Cardiac septum (tissue), 1 donor: ENCODE measurements around the gene YIPF1. TPM values are rescaled to one million over a fixed set of nuclear protein-coding genes. Genes with fewer than 3 reads are reported as not detected.
"Not testable (repeated sequence)": the region's sequence is repeated elsewhere in the genome, so short reads cannot be mapped to it uniquely, and the experiment has no call there.

Experiments used
- DNase-seq: peaks from one replicate; pipeline ENCODE4 v3.0.0-alpha.2; 2020; ENCODE audit warnings: low spot score
- intact Hi-C: fragments of 100-400 bp; cut with DNase I; formaldehyde crosslinking; loops from one replicate; pipeline ENCODE4 v1.14.0; 2022
- total RNA-seq: library from RNA; stranded (reverse); fragmentation: NEBNext Ultra II Directional; extraction: Animal tissue kit (Norgen Biotek cat#: 25700); gene quantifications from one replicate; pipeline ENCODE4 v1.2.1, GENCODE V29; 2021
- donor health status: DM: no; HTN: no; CAD: no.

Gene YIPF1
- total RNA-seq, 1 donor from 2014 or later = 13.4 TPM

- no peak for DNase-seq
- intact Hi-C loops = no loop called here
These were observed 37.9 kb downstream of the YIPF1 start for GRCh38 chr1:53851571-53852285.

- no peak for DNase-seq
- intact Hi-C loops = no loop called here
These were observed 39.4 kb downstream of the YIPF1 start for GRCh38 chr1:53850082-53850673.

GRCh38 chr1:53847980-53848379, 41.6 kb downstream of the YIPF1 start:
- intact Hi-C loops = no loop called here
- no peak for DNase-seq

GRCh38 chr1:53842347-53842746, 47.2 kb downstream of the YIPF1 start:
- no peak for DNase-seq
- intact Hi-C loops = no loop called here

GRCh38 chr1:53838654-53838974, 51.0 kb downstream of the YIPF1 start:
- intact Hi-C loops = loop anchor here (1.0 to 5.0 kb wide), 2 partner anchors 215 to 924 kb away; partner anchors contain the start of genes PARS2, TCEANC2 and TMEM59
- DNase-seq = no peak

GRCh38 chr1:53837924-53838653, 51.5 kb downstream of the YIPF1 start, which contains the start of gene NDC1:
NDC1 (minus strand) TSS chr1:53838296; CDS start chr1:53838261, 35 bp downstream.
- intact Hi-C loops = loop anchor here (1.0 to 5.0 kb wide), 2 partner anchors 215 to 924 kb away; partner anchors contain the start of genes PARS2, TCEANC2 and TMEM59
- DNase-seq = peak; percentile 93

GRCh38 chr1:53837646-53837923, 52.0 kb downstream of the YIPF1 start:
- no peak for DNase-seq
- intact Hi-C loops = loop anchor here (5.0 kb wide), 1 partner anchor 925 kb away; the partner anchor contains the start of gene PARS2

- intact Hi-C loops = loop anchor here (5.0 kb wide), 1 partner anchor 927 kb away; the partner anchor contains the start of gene PARS2
- no peak for DNase-seq
These were observed 54.1 kb downstream of the YIPF1 start for GRCh38 chr1:53835491-53835890.

- intact Hi-C loops = loop anchor here (5.0 kb wide), 1 partner anchor 928 kb away; the partner anchor contains the start of gene PARS2
- no peak for DNase-seq
These were observed 54.8 kb downstream of the YIPF1 start for GRCh38 chr1:53834776-53835175.

- no peak for DNase-seq
- intact Hi-C loops = no loop called here
These were observed 56.2 kb downstream of the YIPF1 start for GRCh38 chr1:53833393-53833792.

GRCh38 chr1:53826367-53826766, 63.2 kb downstream of the YIPF1 start:
- intact Hi-C loops = no loop called here
- DNase-seq = no peak

- intact Hi-C loops = no loop called here
- no peak for DNase-seq
These were observed 64.3 kb downstream of the YIPF1 start for GRCh38 chr1:53825306-53825705.

GRCh38 chr1:53822931-53823330, 66.7 kb downstream of the YIPF1 start:
- no peak for DNase-seq
- intact Hi-C loops = no loop called here

GRCh38 chr1:53821380-53821779, 68.2 kb downstream of the YIPF1 start:
- intact Hi-C loops = no loop called here

GRCh38 chr1:53819387-53819786, 70.2 kb downstream of the YIPF1 start:
- intact Hi-C loops = no loop called here

More at GRCh38 chr1:53821380-53821779, 68.2 kb downstream of the YIPF1 start:
- no peak for DNase-seq

GRCh38 chr1:53816584-53816983, 73.0 kb downstream of the YIPF1 start:
- intact Hi-C loops, DNase-seq: not testable (repeated sequence)

More at GRCh38 chr1:53819387-53819786, 70.2 kb downstream of the YIPF1 start:
- DNase-seq = no peak

- DNase-seq, intact Hi-C loops: not testable (repeated sequence)
These were observed 74.1 kb downstream of the YIPF1 start for GRCh38 chr1:53815484-53815883.

- DNase-seq = no peak
- intact Hi-C loops = no loop called here
These were observed 78.2 kb downstream of the YIPF1 start for GRCh38 chr1:53811414-53811851.

- DNase-seq = no peak
- intact Hi-C loops = no loop called here
These were observed 79.1 kb downstream of the YIPF1 start for GRCh38 chr1:53810497-53810896.

- intact Hi-C loops = no loop called here
- DNase-seq = no peak
These were observed 79.6 kb downstream of the YIPF1 start for GRCh38 chr1:53810007-53810406.
